Natural killer cell (primary cell): ENCODE measurements around the gene TANGO6. TPM values are rescaled to one million over a fixed set of nuclear protein-coding genes. Genes with fewer than 3 reads are reported as not detected.

Experiments used
- ATAC-seq, 3 donors: fragments of 150-1000 bp in 2 of 3; fragments of 200-7000 bp in 1 of 3; cut with Tn5 transposase; 1 replicate in 1 of 3; 2 replicates in 2 of 3; pipeline ENCODE4 v1.10.0; 2021; ENCODE audit warnings: mild to moderate bottlenecking in 2 of 3, moderate library complexity in 2 of 3
- DNase-seq, 2 donors: peaks; one replicate each; pipeline versions ENCODE4 v3.0.0 to v3.0.0-alpha.2; 2013 to 2021; ENCODE audit warnings: mixed read lengths in 1 of 2
- H3K27ac ChIP-seq: one replicate; pipeline ENCODE4 v1.5.1; 2013; ENCODE audit warnings: mild to moderate bottlenecking, low read length
- H3K27me3 ChIP-seq: one replicate; pipeline ENCODE4 v1.6.1; 2013; ENCODE audit warnings: low read length; ENCODE audit not compliant: control insufficient read depth, insufficient read depth
- H3K36me3 ChIP-seq: one replicate; pipeline ENCODE4 v1.6.1; 2013; ENCODE audit warnings: low read length; ENCODE audit not compliant: control insufficient read depth, insufficient read depth
- H3K4me1 ChIP-seq: one replicate; pipeline ENCODE4 v1.6.1; 2013; ENCODE audit warnings: low read length; ENCODE audit not compliant: control insufficient read depth, insufficient read depth
- H3K4me3 ChIP-seq: one replicate; pipeline ENCODE4 v1.5.1; 2013; ENCODE audit warnings: low read length
- H3K9me3 ChIP-seq: one replicate; pipeline ENCODE4 v1.6.1; 2013; ENCODE audit warnings: low read length; ENCODE audit not compliant: control insufficient read depth, insufficient read depth
- H3K27ac Mint-ChIP-seq, 2 donors: one replicate each; pipeline ENCODE4 v1.8.0; 2022; ENCODE audit warnings: mild to moderate bottlenecking in 2 of 2, mixed read lengths in 2 of 2, moderate library complexity in 1 of 2
- H3K27me3 Mint-ChIP-seq, 2 donors: one replicate each; pipeline ENCODE4 v1.8.0; 2022; ENCODE audit warnings: low read depth in 2 of 2, mixed read lengths in 2 of 2
- H3K36me3 Mint-ChIP-seq: one replicate; pipeline ENCODE4 v1.8.0; 2022; ENCODE audit warnings: mixed read lengths
- H3K4me1 Mint-ChIP-seq, 2 donors: one replicate each; pipeline ENCODE4 v1.8.0; 2022; ENCODE audit warnings: mixed read lengths in 2 of 2
- H3K4me3 Mint-ChIP-seq: one replicate; pipeline ENCODE4 v1.8.0; 2022; ENCODE audit warnings: mild to moderate bottlenecking, moderate library complexity, mixed read lengths
- H3K9me3 Mint-ChIP-seq, 2 donors: one replicate each; pipeline ENCODE4 v1.8.0; 2022; ENCODE audit warnings: mixed read lengths in 2 of 2
- WGBS: methylation state at CpG from one replicate; pipeline ENCODE4 v1.1.7; 2013; ENCODE audit warnings: missing lambda C conversion rate; ENCODE audit not compliant: insufficient coverage; 5-methylcytosine and 5-hydroxymethylcytosine counted together
- intact Hi-C: fragments of 100-400 bp; cut with micrococcal nuclease; formaldehyde crosslinking; loops from one replicate; pipeline ENCODE4 v1.14.2; 2022
- total RNA-seq, 4 donors: library from RNA; stranded (reverse); fragments of 120-200 nt in 1 of 4; gene quantifications; one replicate each; pipeline versions ENCODE4 v1.2.3 to v1.2.4, GENCODE V29; 2013 to 2022
- TF ChIP-seq, protein P1 (sequence below): fragments of 200-600 bp; IDR thresholded peaks from one replicate; pipeline ENCODE4 v1.8.0; 2022; ENCODE audit warnings: antibody characterized with exemption

TANGO6 gene
- total RNA-seq, 3 donors from 2014 or later (not counting 1 experiment from before 2014, with no cell fraction given): 21.2 to 27.3 (median 23.9) TPM

DNA sequence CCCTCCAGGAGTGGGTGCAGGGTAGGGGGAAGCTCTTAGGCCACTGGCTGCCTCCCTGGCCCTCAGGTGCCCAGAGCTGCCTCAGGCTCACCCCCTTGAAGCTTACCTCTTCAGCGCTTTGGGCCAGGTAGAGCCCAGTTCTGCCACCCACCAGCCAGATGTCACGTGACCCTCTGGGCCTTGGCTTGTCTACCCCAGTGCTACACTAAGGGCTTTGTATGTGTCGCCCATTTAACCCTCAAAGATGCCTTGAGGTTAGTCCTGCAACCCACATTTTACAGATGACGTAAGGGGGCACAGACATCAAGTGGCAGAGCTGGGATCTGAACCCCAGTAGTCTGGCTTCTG lies 265.5 kb downstream of the TANGO6 start:
- H3K27ac ChIP-seq: no peak overlapping the region
- H3K9me3 ChIP-seq: no peaks in the 10 kb centered on the region
- H3K27me3 Mint-ChIP-seq: peaks cover 13 to 25% of the 10 kb centered on the region in 2 donors
- ATAC-seq (no peak), DNase-seq (no peak)
- intact Hi-C loops: no loop called here
- peaks cover 24% of the 10 kb centered on the region for H3K4me1 ChIP-seq
- peaks cover 27% of the 10 kb centered on the region for H3K27me3 ChIP-seq
- H3K36me3 Mint-ChIP-seq: no peaks in the 10 kb centered on the region
- 88% methylated on average over 4 of the region's 4 CpGs for WGBS
- peaks cover 2% of the 10 kb centered on the region for H3K36me3 ChIP-seq
- peaks cover 10 to 18% of the 10 kb centered on the region in 2 donors for H3K4me1 Mint-ChIP-seq
- TF ChIP-seq, protein P1, sequence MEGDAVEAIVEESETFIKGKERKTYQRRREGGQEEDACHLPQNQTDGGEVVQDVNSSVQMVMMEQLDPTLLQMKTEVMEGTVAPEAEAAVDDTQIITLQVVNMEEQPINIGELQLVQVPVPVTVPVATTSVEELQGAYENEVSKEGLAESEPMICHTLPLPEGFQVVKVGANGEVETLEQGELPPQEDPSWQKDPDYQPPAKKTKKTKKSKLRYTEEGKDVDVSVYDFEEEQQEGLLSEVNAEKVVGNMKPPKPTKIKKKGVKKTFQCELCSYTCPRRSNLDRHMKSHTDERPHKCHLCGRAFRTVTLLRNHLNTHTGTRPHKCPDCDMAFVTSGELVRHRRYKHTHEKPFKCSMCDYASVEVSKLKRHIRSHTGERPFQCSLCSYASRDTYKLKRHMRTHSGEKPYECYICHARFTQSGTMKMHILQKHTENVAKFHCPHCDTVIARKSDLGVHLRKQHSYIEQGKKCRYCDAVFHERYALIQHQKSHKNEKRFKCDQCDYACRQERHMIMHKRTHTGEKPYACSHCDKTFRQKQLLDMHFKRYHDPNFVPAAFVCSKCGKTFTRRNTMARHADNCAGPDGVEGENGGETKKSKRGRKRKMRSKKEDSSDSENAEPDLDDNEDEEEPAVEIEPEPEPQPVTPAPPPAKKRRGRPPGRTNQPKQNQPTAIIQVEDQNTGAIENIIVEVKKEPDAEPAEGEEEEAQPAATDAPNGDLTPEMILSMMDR: no peak
- no peak overlapping the region for H3K4me3 Mint-ChIP-seq
- H3K9me3 Mint-ChIP-seq: no peaks in the 10 kb centered on the region
- no peak overlapping the region for H3K27ac Mint-ChIP-seq
- H3K4me3 ChIP-seq: no peak overlapping the region

DNA sequence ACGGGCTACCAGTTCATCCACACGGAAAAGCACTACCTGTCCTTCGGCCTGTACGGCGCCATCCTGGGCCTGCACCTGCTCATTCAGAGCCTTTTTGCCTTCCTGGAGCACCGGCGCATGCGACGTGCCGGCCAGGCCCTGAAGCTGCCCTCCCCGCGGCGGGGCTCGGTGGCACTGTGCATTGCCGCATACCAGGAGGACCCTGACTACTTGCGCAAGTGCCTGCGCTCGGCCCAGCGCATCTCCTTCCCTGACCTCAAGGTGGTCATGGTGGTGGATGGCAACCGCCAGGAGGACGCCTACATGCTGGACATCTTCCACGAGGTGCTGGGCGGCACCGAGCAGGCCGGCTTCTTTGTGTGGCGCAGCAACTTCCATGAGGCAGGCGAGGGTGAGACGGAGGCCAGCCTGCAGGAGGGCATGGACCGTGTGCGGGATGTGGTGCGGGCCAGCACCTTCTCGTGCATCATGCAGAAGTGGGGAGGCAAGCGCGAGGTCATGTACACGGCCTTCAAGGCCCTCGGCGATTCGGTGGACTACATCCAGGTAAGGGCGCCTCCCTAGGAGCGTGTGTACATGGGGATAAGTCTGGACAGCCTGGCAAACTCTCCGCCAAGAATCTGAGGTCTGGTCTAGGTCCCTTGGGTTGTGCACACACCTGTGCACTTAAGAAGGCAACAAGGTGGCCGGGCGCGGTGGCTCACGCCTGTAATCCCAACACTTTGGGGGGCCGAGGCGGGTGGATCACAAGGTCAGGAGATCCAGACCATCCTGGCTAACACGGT lies 266.3 kb downstream of the TANGO6 start:
- Mint-ChIP-seq H3K27ac (no peak overlapping the region), H3K36me3 (no peaks in the 10 kb centered on the region), H3K4me1 (peaks cover 10 to 20% of the 10 kb centered on the region in 2 donors), H3K27me3 (peaks cover 13 to 19% of the 10 kb centered on the region in 2 donors), H3K4me3 (no peak overlapping the region), H3K9me3 (no peaks in the 10 kb centered on the region)
- peaks cover 24% of the 10 kb centered on the region for H3K4me1 ChIP-seq
- TF ChIP-seq, protein P1: no peak
- ATAC-seq (no peak), DNase-seq (no peak)
- H3K27ac ChIP-seq: no peak overlapping the region
- H3K36me3 ChIP-seq: peaks cover 3% of the 10 kb centered on the region
- intact Hi-C loops: no loop called here
- 97% methylated on average over 45 of the region's 48 CpGs for WGBS
- H3K4me3 ChIP-seq: no peak overlapping the region
- H3K9me3 ChIP-seq: no peaks in the 10 kb centered on the region
- peaks cover 23% of the 10 kb centered on the region for H3K27me3 ChIP-seq

DNA sequence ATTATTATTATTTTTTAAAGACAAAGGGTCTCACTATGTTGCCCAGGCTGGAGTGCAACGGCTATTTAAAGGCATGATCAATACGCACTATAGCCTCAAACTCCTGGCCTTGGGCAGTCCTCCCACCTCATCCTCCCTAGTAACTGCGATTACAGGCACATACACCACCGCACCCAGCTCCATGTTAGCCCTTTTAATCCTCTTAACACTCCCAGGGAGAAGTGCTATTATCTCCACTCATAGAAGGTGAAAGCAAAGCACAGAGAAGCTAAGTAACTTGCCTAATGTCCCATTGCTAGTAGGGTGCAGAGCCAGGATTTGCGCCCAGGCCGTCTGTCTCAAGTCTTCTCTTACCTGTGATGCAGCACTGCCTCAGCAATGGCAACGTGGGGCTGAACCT lies 267.1 kb downstream of the TANGO6 start:
- no peaks in the 10 kb centered on the region for H3K9me3 Mint-ChIP-seq
- Histone ChIP-seq H3K9me3 (no peaks in the 10 kb centered on the region), H3K4me1 (peaks cover 19% of the 10 kb centered on the region), H3K27me3 (peaks cover 18% of the 10 kb centered on the region), H3K36me3 (peaks cover 10% of the 10 kb centered on the region), H3K4me3 (no peak overlapping the region), H3K27ac (no peak overlapping the region)
- TF ChIP-seq, protein P1: no peak
- no peaks in the 10 kb centered on the region for H3K36me3 Mint-ChIP-seq
- intact Hi-C loops: no loop called here
- no peak for DNase-seq
- no peak overlapping the region for H3K27ac Mint-ChIP-seq
- H3K27me3 Mint-ChIP-seq: peaks cover 10 to 14% of the 10 kb centered on the region in 2 donors
- WGBS: 97% methylated on average over 7 of the region's 7 CpGs
- peaks cover 8 to 21% of the 10 kb centered on the region in 2 donors for H3K4me1 Mint-ChIP-seq
- no peak for ATAC-seq
- no peak overlapping the region for H3K4me3 Mint-ChIP-seq
